Right atrium auricular region (tissue), 2 donors: Measurements from ENCODE around the gene PDXK. TPM values are rescaled to one million over a fixed set of nuclear protein-coding genes. Genes with fewer than 3 reads are reported as not detected.

Source experiments
- DNase-seq: peaks from one replicate; pipeline ENCODE4 v3.0.0-alpha.2; 2019; ENCODE audit warnings: low spot score
- H3K27ac ChIP-seq, 2 donors: fragments of 200-600 bp; sonication (generic); 1 replicate in 1 of 2; 2 replicates in 1 of 2; pipeline ENCODE4 v1.5.1; 2016 to 2019
- H3K27me3 ChIP-seq, 2 donors: fragments of 200-600 bp; sonication (generic); one replicate each; pipeline versions ENCODE4 v1.5.1 to v1.6.0; 2017 to 2019
- H3K36me3 ChIP-seq: fragments of 200-600 bp; sonication (generic); one replicate; pipeline ENCODE4 v1.5.1; 2016
- H3K4me1 ChIP-seq, 2 donors: fragments of 200-600 bp; sonication (generic); one replicate each; pipeline versions ENCODE4 v1.5.1 to v1.6.0; 2017 to 2019
- H3K4me3 ChIP-seq, 2 donors: fragments of 200-600 bp; sonication (generic); 1 replicate in 1 of 2; 2 replicates in 1 of 2; pipeline ENCODE4 v1.5.1; 2017 to 2019; ENCODE audit warnings: mild to moderate bottlenecking in 1 of 2, moderate library complexity in 1 of 2
- H3K9me3 ChIP-seq, 2 donors: fragments of 200-600 bp; sonication (generic); one replicate each; pipeline ENCODE4 v1.5.1; 2019
- total RNA-seq, 2 donors: library from RNA; depleted of rRNA; stranded (reverse); fragments of >200 nt; gene quantifications; one replicate each; pipeline ENCODE4 v1.1.0, GENCODE V29; 2016
- TF ChIP-seq, protein P1 (sequence below), 2 donors: fragments of 200-600 bp; sonication (generic); IDR thresholded peaks; one replicate each; pipeline ENCODE4 v1.5.1; 2019; ENCODE audit warnings: antibody characterized with exemption in 2 of 2

The PDXK gene
- total RNA-seq, 2 donors from 2014 or later, result 29.1 to 45.7 TPM

DNA sequence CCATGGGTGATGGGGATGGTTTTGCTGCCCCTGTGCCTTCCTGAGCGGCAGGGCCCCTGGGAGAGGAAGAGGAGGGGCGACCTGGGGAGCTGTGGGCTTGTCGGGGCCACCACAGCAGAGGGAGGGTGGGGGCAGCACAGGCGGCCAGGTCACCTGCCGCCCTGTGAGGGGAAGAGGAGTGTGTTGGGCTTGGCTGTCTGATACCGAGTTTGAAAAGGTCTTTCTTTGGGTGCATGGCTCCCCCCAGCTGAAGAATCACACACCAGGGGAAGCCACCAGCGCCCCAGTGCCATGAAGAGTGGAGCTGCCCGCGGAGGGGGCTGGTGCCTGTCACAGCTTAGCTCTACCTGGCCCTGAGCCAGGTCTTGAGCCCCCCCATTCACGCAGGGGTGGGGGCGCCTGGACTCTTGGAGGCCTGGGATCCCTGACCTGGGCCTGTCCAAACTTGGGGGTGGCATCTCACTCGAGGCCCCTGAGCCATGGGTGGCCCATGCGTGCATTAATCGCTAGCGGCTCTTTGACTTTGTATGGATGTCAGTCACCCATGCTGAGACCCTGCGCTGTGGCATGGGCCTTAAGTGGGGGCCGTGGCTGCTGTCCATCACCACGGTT, 30.8 kb downstream of the PDXK start:
- Histone ChIP-seq H3K27ac (no peak overlapping the region), H3K9me3 (no peaks in the 10 kb centered on the region), H3K36me3 (peaks cover 90% of the 10 kb centered on the region), H3K4me1 (no peaks in the 10 kb centered on the region), H3K4me3 (no peak overlapping the region), H3K27me3 (no peaks in the 10 kb centered on the region)
- no peak for DNase-seq
- TF ChIP-seq, protein P1, sequence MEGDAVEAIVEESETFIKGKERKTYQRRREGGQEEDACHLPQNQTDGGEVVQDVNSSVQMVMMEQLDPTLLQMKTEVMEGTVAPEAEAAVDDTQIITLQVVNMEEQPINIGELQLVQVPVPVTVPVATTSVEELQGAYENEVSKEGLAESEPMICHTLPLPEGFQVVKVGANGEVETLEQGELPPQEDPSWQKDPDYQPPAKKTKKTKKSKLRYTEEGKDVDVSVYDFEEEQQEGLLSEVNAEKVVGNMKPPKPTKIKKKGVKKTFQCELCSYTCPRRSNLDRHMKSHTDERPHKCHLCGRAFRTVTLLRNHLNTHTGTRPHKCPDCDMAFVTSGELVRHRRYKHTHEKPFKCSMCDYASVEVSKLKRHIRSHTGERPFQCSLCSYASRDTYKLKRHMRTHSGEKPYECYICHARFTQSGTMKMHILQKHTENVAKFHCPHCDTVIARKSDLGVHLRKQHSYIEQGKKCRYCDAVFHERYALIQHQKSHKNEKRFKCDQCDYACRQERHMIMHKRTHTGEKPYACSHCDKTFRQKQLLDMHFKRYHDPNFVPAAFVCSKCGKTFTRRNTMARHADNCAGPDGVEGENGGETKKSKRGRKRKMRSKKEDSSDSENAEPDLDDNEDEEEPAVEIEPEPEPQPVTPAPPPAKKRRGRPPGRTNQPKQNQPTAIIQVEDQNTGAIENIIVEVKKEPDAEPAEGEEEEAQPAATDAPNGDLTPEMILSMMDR (IDR thresholded peaks at IDR 0.05), result no peak

- TF ChIP-seq, protein P1 (IDR thresholded peaks at IDR 0.05), result no peak
- no peak overlapping the region for H3K4me3 ChIP-seq
- no peaks in the 10 kb centered on the region for H3K27me3 ChIP-seq
- no peak for DNase-seq
- no peak overlapping the region for H3K27ac ChIP-seq
- H3K4me1 ChIP-seq, result no peaks in the 10 kb centered on the region
- H3K36me3 ChIP-seq, result peaks cover 91% of the 10 kb centered on the region
- H3K9me3 ChIP-seq, result no peaks in the 10 kb centered on the region
These were observed 31.6 kb downstream of the PDXK start for GRCh38 chr21:43750339-43751033.

GRCh38 chr21:43751955-43752591, 33.1 kb downstream of the PDXK start:
- TF ChIP-seq, protein P1 (IDR thresholded peaks at IDR 0.05), result no peak
- no peaks in the 10 kb centered on the region for H3K9me3 ChIP-seq
- H3K4me1 ChIP-seq, result no peaks in the 10 kb centered on the region
- no peak overlapping the region for H3K4me3 ChIP-seq
- H3K27me3 ChIP-seq, result no peaks in the 10 kb centered on the region
- H3K36me3 ChIP-seq, result peaks cover 91% of the 10 kb centered on the region
- no peak for DNase-seq
- no peak overlapping the region for H3K27ac ChIP-seq

DNA sequence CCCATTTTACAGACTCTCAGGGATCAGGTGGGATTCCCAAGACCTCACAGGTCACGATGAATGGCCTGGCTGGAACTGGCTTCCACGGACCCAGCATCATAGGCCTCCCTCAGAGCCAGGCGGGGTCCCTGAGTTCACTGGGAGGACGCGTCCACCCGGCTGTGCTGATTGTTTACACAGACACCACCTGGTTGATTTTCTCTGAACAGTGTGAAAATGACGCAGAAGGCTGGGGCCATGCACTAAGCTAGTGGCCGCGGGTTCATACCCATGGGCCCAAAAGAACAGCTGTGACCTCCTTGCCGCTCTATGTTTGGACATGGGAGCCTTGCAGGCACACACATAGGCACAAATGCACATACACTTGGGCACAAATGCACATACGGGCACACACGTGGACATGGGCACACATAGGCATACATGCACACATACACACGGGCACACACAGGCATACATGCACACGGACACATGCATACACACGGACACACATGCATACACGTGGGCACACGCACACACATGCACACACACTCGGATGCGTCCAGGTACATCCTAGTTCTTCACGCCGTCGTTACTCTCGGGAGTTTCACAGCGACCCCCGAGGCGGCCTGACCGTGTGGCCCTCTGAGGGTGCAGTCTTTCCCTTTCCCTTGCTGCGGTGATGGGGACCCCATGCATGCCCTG, 34.0 kb downstream of the PDXK start:
- Histone ChIP-seq H3K9me3 (no peaks in the 10 kb centered on the region), H3K27me3 (no peaks in the 10 kb centered on the region), H3K36me3 (peaks cover 88% of the 10 kb centered on the region), H3K4me1 (no peaks in the 10 kb centered on the region), H3K4me3 (no peak overlapping the region), H3K27ac (no peak overlapping the region)
- TF ChIP-seq, protein P1 (IDR thresholded peaks at IDR 0.05), result no peak
- DNase-seq, result no peak

DNA sequence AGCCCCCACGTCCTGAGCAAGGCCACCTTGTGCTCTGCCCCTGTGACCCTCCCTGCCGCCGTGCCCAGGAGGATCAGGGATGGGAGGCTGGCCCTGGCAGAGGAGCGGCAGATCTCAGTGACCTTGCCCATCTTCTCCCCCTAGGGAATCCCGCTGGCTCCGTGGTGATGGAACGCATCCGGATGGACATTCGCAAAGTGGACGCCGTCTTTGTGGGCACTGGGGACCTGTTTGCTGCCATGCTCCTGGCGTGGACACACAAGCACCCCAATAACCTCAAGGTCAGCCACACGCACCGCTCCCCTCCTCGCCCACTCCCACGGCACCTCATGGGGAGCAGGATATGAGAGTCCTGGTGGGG, 34.5 kb downstream of the PDXK start:
- TF ChIP-seq, protein P1 (IDR thresholded peaks at IDR 0.05), result no peak
- Histone ChIP-seq H3K36me3 (peaks cover 86% of the 10 kb centered on the region), H3K4me1 (no peaks in the 10 kb centered on the region)

More for the DNA sequence above, 34.5 kb downstream of the PDXK start:
- DNase-seq, result no peak
- Histone ChIP-seq H3K27me3 (no peaks in the 10 kb centered on the region), H3K4me3 (no peak overlapping the region), H3K27ac (no peak overlapping the region), H3K9me3 (no peaks in the 10 kb centered on the region)
